ENCODE results near the gene ADGRE2. TPM values are rescaled to one million over a fixed set of nuclear protein-coding genes. Genes with fewer than 3 reads are reported as not detected.
A peak's percentile ranks its signal among the peaks of the same experiment; 100 is the strongest.
"Not testable (repeated sequence)": the region's sequence is repeated elsewhere in the genome, so short reads cannot be mapped to it uniquely, and the experiment has no call there.

The ADGRE2 gene
- total RNA-seq, 1 experiment from 2014 or later = 1.2 TPM

DNA sequence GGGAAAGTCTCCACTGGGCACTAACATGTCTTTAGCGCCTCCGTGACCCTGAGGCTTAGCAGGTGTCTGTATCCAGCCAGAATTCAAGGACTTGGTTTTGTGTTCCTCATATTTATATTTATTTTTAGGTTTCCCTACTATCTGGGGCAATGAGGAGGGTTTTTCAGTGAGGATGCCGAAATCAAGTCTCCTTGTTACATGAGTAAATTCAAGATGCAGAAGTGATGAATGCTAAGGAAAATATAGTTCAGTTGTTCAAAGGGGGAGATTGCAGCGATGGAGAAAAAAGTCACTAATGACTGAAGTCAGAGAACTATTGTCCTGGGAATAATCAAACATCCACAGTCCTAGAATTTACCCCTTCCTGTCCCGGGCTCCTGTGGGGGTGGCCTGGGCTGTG, 791 bp upstream of the ADGRE2 start:
- Histone ChIP-seq H3K56ac (ENCODE audit: insufficient read length, low read depth, low read length) (no peak overlapping the region), H4K5ac (ENCODE audit: insufficient read length, low read depth, low read length) (no peak overlapping the region), H2BK5ac (ENCODE audit: insufficient read length, low read length) (no peak overlapping the region), H2BK20ac (ENCODE audit: low read depth, low read length, poor library complexity, severe bottlenecking) (no peak overlapping the region), H4K20me1 (ENCODE audit: control insufficient read depth, insufficient read depth, insufficient read length) (no peaks in the 10 kb centered on the region), H3K9me3 (ENCODE audit: control insufficient read depth, low read depth, low read length) (no peaks in the 10 kb centered on the region), H3K18ac (ENCODE audit: insufficient read length, low read depth, low read length) (no peak overlapping the region), H3K4ac (ENCODE audit: low read depth, low read length) (no peak overlapping the region), H2BK120ac (ENCODE audit: low read depth, low read length, poor library complexity, severe bottlenecking) (no peak overlapping the region), H3K4me2 (ENCODE audit: insufficient read depth, insufficient read length, low read length) (no peak overlapping the region), H3K79me1 (ENCODE audit: insufficient read depth, low read depth, low read length, poor library complexity, severe bottlenecking) (no peaks in the 10 kb centered on the region), H2AK5ac (ENCODE audit: insufficient read length, low read length) (no peak overlapping the region), H3K27ac (ENCODE audit: insufficient read length, low read depth, low read length) (no peak overlapping the region), H3K14ac (ENCODE audit: insufficient read depth, low read length) (no peak overlapping the region), H3K27me3 (ENCODE audit: insufficient read depth, low read length) (no peaks in the 10 kb centered on the region), H4K8ac (replicated peaks; ENCODE audit: insufficient read length, low read depth, low read length) (no peak overlapping the region), H3K23ac (ENCODE audit: insufficient read length, low read depth, low read length) (no peak overlapping the region), H2BK15ac (ENCODE audit: low read depth, low read length) (no peak overlapping the region), H4K91ac (ENCODE audit: insufficient read length, low read depth, low read length) (no peak overlapping the region), H3K23me2 (ENCODE audit: insufficient read length, low read depth, low read length, poor library complexity, severe bottlenecking) (peaks cover 12% of the 10 kb centered on the region), H3K79me2 (ENCODE audit: insufficient read depth, low read length) (no peaks in the 10 kb centered on the region), H3T11ph (ENCODE audit: low read length) (no peak overlapping the region), H2AFZ (ENCODE audit: low read length) (no peak overlapping the region), H2BK12ac (ENCODE audit: insufficient read length, low read depth, low read length) (no peak overlapping the region), H3K9ac (ENCODE audit: extremely low read depth, insufficient read length, low read length) (no peak overlapping the region), H3K4me1 (ENCODE audit: insufficient read depth, low read length) (no peaks in the 10 kb centered on the region; the same call in 1 of the 2 replicates)
- no peak overlapping the region for H3K4me3 Mint-ChIP-seq
- H3K27me3 Mint-ChIP-seq (ENCODE audit: low read depth) = peaks cover 22% of the 10 kb centered on the region
- no CpG with 5 or more reads among the region's 5 CpGs for WGBS (ENCODE audit: extremely low coverage, insufficient read length, low lambda C conversion rate)
- no peaks in the 10 kb centered on the region for H3K36me3 Mint-ChIP-seq (ENCODE audit: insufficient read depth in 1 of 3, low read depth in 3 of 3)
- TF ChIP-seq CTCF (conservative IDR thresholded peaks at IDR 0.05) = no peak
- no peak overlapping the region; a peak in 1 of 7 replicates for H3K27ac Mint-ChIP-seq
- peaks cover 5 to 64% of the 10 kb centered on the region in 2 experiments; a peak in 4 of 5 replicates for H3K9me3 Mint-ChIP-seq
- peaks cover 6 to 7% of the 10 kb centered on the region in 2 experiments; a peak in 3 of 4 replicates for H3K4me1 Mint-ChIP-seq
- peak; percentile 4 for DNase-seq

- not testable (repeated sequence) for H3K4me1 Mint-ChIP-seq; H2BK120ac ChIP-seq (ENCODE audit: low read depth, low read length, poor library complexity, severe bottlenecking); H2AK5ac ChIP-seq (ENCODE audit: insufficient read length, low read length); H3K18ac ChIP-seq (ENCODE audit: insufficient read length, low read depth, low read length); H3K79me1 ChIP-seq (ENCODE audit: insufficient read depth, low read depth, low read length, poor library complexity, severe bottlenecking); H3K4ac ChIP-seq (ENCODE audit: low read depth, low read length); H3K4me1 ChIP-seq (ENCODE audit: insufficient read depth, low read length); H3T11ph ChIP-seq (ENCODE audit: low read length); H3K4me2 ChIP-seq (ENCODE audit: insufficient read depth, insufficient read length, low read length); H3K36me3 Mint-ChIP-seq (ENCODE audit: insufficient read depth in 1 of 3, low read depth in 3 of 3); H3K79me2 ChIP-seq (ENCODE audit: insufficient read depth, low read length); H3K27me3 ChIP-seq (ENCODE audit: insufficient read depth, low read length); H2AFZ ChIP-seq (ENCODE audit: low read length); DNase-seq; H2BK15ac ChIP-seq (ENCODE audit: low read depth, low read length); H3K9ac ChIP-seq (ENCODE audit: extremely low read depth, insufficient read length, low read length); H3K23ac ChIP-seq (ENCODE audit: insufficient read length, low read depth, low read length); H4K5ac ChIP-seq (ENCODE audit: insufficient read length, low read depth, low read length); H2BK20ac ChIP-seq (ENCODE audit: low read depth, low read length, poor library complexity, severe bottlenecking); H3K27ac Mint-ChIP-seq; H2BK5ac ChIP-seq (ENCODE audit: insufficient read length, low read length); H3K14ac ChIP-seq (ENCODE audit: insufficient read depth, low read length); H4K91ac ChIP-seq (ENCODE audit: insufficient read length, low read depth, low read length); H3K27ac ChIP-seq (ENCODE audit: insufficient read length, low read depth, low read length); H4K20me1 ChIP-seq (ENCODE audit: control insufficient read depth, insufficient read depth, insufficient read length); H3K9me3 ChIP-seq (ENCODE audit: control insufficient read depth, low read depth, low read length); H3K56ac ChIP-seq (ENCODE audit: insufficient read length, low read depth, low read length); H2BK12ac ChIP-seq (ENCODE audit: insufficient read length, low read depth, low read length); H4K8ac ChIP-seq (replicated peaks; ENCODE audit: insufficient read length, low read depth, low read length)
- Mint-ChIP-seq H3K27me3 (ENCODE audit: low read depth) (peaks cover 22% of the 10 kb centered on the region), H3K9me3 (peaks cover 5 to 63% of the 10 kb centered on the region in 2 experiments; a peak in 4 of 5 replicates), H3K4me3 (peak overlapping the region in 1 of 2 experiments; percentile 58; a peak in 2 of 5 replicates)
- peaks cover 12% of the 10 kb centered on the region for H3K23me2 ChIP-seq (ENCODE audit: insufficient read length, low read depth, low read length, poor library complexity, severe bottlenecking)
- no CpG with 5 or more reads among the region's 4 CpGs for WGBS (ENCODE audit: extremely low coverage, insufficient read length, low lambda C conversion rate)
These were observed 715 bp downstream of the ADGRE2 start for GRCh38 chr19:14777645-14778044.
